Measurements from ENCODE around the gene NUP85.
"Not testable (repeated sequence)": the region's sequence is repeated elsewhere in the genome, so short reads cannot be mapped to it uniquely, and the experiment has no call there.

The NUP85 gene

DNA sequence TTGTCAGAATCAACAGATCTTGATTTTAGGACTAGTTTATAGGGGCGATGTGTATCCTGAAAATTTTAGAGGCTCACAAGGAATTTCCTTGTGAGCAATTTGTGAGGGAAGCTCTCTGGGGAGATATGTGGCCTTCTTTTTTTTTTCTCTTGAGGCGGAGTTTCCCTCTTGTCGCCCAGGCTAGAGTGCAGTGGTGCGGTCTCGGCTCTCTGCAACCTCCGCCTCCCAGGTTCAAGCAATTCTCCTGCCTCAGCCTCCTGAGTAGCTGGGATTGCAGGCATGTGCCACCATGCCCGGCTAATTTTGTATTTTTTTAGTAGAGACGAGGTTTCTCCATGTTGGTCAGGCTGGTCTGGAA, 1.6 kb downstream of the NUP85 start:
- DNase-seq: not testable (repeated sequence)

GRCh38 chr17:75207760-75208159, 2.3 kb downstream of the NUP85 start:
- DNase-seq: no peak

DNA sequence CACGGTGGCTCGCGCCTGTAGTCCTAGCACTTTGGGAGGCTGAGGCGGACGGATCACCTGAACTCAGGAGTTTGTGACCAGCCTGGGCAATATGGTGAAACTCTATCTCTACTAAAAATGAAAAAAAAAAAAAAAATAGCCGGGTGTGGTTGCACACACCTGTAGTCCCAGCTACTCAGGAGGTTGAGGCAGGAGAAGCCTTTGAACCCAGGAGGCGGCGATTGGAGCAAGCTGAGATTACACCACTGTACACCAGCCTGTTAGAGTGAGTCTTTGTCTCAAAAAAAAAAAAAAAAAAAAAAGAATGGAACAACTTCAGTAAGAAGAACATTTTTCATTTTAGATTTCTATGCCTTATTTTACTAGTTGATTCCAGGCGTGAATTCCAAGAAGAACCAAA, 2.7 kb downstream of the NUP85 start:
- no peak for DNase-seq

DNA sequence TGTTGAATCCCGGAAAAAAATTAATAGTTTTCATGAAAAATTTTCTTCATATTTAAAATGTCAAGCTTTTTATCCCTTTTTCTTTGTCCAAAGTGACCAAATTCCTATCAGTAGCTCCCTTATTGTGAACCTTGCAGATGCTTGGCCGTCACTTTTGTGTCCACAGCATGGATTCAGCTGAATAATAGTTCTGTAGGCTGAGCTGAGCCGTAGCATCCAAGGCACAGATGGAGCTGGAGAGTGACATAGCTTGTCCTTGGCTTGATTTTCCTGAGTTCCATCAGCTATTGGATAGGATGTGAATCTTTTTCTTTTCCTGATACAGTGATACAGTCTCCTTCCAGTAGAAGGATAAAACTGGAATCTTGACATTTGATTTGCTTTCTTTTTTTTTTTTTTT, 3.6 kb downstream of the NUP85 start:
- DNase-seq: no peak

- DNase-seq: no peak
Measured at GRCh38 chr17:75218131-75218530, 12.7 kb downstream of the NUP85 start.

- no peak for DNase-seq
Measured at GRCh38 chr17:75219815-75220214, 14.3 kb downstream of the NUP85 start.

DNA sequence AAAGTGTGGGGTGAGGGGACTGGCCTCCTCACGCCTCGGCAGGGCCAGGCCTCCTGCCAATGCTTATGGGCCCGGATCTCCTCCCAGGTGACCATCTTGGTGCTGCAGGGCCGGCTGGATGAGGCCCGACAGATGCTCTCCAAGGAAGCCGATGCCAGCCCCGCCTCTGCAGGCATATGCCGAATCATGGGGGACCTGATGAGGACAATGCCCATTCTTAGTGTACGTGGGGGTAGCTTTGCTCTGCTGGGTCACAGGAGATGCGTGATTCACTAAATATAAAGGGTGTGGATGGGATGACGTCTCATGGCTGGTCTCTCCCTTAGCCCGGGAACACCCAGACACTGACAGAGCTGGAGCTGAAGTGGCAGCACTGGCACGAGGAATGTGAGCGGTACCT, 19.5 kb downstream of the NUP85 start:
- DNase-seq: no peak

- no peak for DNase-seq
Measured at GRCh38 chr17:75227729-75228128, 22.2 kb downstream of the NUP85 start.

- no peak for DNase-seq
Measured at GRCh38 chr17:75228305-75228704, 22.8 kb downstream of the NUP85 start.

DNA sequence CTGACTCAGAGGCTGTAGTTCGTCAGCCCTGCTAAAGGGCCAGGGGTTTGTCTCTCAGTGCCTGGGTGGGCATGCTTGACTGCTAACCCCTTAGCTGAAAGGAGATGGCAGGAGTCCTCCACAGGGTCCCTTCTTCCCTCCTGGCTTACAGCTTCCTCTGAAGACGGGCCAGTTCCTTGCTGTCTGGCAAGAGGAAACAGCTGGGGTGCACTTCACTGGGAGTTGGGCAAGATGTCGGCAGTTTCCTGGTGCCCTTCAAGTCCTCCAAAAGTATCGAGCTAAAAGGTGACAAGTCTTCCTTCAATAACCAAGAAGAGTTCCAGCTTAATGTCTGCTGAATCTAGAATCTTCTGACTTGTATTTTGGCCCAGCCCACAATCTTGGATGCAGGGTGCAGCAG, 23.4 kb downstream of the NUP85 start:
- DNase-seq: no peak

DNA sequence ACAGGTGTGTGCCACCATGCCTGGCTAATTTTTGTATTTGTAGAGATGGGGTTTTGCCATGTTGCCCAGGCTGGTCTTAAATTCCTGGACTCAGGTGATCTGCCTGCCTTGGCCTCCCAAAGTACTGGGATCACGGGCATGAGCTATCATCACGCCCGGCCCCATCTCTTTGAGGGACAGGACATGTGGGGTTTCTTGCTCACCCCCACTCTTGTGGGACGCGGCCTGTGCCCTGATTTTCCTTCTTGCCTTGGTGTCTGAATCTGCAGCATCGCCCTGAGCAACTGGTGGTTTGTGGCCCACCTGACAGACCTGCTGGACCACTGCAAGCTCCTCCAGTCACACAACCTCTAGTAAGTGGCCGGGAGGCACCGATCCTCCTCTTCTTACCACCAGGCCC, 25.6 kb downstream of the NUP85 start:
- no peak for DNase-seq

GRCh38 chr17:75231741-75232464, 26.4 kb downstream of the NUP85 start:
- no peak for DNase-seq

DNA sequence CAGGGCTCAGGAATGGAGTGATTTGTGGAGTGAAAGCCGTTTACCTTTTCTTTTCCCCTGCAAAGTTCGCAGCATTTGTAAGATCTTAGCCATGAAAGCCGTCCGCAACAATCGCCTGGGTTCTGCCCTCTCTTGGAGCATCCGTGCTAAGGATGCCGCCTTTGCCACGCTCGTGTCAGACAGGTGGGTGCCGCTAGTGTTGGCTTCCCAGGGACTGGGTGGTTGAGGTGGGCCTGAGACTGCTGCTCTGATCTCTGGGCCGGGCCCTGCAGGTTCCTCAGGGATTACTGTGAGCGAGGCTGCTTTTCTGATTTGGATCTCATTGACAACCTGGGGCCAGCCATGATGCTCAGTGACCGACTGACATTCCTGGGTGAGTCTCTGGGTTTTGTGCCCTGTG, 27.3 kb downstream of the NUP85 start:
- no peak for DNase-seq

- DNase-seq: no peak
Measured at GRCh38 chr17:75237100-75238014, 31.9 kb downstream of the NUP85 start.

GRCh38 chr17:75238020-75238580, 32.6 kb downstream of the NUP85 start:
- DNase-seq: no peak

- peak; percentile 67 to 71 for DNase-seq
Measured at GRCh38 chr17:75238684-75239191, 33.3 kb downstream of the NUP85 start.

DNA sequence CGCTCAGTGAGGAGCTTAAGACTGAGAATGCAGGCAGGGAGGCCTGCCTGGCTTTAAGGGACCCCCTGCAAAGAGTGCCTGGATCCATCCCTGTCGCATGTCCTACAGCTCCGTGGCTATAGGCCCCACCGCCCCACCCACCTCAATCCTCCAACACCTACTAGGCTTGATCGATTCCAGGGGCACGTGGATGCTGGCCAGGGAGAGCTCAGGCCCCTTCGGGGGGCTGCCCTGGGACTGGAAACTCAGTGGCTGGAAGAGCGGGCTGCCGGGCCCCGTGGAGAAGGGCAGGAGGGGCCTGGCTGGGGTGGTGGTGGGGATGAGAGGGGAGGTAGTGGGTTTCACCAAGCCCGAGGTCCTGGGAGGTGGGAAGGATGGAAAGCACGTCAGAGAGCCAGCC, 33.7 kb downstream of the NUP85 start:
- DNase-seq: no peak

DNA sequence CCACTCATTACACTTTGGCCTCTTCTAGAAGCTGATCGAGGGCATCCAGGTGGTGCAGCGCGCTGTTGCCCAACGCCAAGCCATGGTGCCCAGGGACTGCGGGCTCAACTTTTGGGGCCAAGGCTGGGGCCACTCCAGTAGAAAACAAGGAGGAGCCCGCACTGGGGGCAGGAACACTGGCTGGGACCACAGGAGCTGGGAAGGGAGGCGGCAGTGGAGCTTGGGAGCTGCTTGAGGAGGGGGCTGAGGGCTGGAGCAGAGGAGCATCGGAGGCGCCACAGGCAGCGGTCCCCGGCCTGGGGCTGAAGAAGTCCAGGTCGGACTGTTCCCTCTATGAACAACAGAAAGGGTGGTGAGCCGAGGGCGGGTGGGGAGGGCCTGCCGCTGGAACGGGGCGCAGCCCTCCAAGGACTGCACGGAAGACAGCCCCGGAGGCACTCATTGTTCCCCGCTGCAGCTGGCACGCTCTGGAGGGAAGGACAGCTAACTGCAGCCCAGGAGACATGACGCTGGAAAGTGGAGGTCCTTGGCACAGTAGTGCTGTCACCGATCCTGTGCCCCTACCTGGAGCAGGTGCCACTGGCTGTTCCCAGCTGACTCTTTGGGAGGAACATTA, 34.4 kb downstream of the NUP85 start:
- DNase-seq: no peak

GRCh38 chr17:75240394-75241142, 35.1 kb downstream of the NUP85 start:
- peak; percentile 59 to 61 for DNase-seq

- no peak for DNase-seq
Measured at GRCh38 chr17:75241143-75241430, 35.6 kb downstream of the NUP85 start.

DNA sequence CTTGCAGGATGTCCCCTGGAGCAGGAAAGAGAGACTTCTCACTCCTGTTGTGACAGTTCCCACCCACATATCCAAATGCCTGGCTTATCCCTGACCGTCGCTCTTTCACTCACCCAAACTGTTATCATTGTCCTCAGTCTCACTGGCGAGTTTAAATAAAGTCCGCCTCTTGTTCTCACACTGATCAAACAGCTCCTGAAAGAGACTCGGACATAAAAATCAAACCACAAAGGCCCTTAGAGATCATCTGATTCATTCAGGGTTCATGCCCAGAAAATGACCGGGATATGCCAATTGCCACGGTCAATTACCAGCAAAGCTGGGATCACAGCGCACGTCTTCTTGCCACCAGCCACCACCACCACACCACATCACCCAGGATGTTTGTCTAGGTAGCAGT, 36.0 kb downstream of the NUP85 start:
- no peak for DNase-seq

DNA sequence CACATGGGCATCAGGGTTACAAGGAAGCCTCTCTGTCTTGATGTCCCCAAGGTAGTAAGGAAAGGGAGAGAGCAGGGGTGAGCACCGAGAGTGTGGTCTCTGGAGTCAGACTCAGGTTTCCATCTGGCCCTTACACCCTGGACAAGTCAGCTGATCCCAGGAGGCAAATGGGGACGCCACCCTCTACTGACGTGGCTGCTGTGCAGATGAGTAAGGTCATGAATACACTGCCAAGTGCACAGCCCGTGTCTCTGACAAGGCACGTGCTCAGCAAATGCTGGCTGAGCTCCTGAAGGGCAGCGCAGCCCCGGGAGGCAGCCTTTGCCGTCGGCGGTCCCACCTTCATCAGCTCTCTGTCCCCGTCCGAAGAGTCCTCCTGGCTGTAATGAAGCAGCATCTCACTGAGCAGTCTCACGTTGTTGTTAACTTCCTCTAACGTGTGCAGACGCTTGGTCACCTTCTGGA, 36.5 kb downstream of the NUP85 start:
- DNase-seq: peak in 1 of 2 donors; percentile 30

Measured in stimulated activated CD4-positive, alpha-beta T cell treated with anti-CD3 and anti-CD28 coated beads, Interleukin-2, amount 100 ng/mL, for 24 hours (primary cell).